ENCODE measurements around the gene GUCY1A1. TPM values are rescaled to one million over a fixed set of nuclear protein-coding genes. Genes with fewer than 3 reads are reported as not detected.

GUCY1A1 gene
- total RNA-seq, 3 donors from 2014 or later, result 7.4 to 213 (median 18.8) TPM

DNA sequence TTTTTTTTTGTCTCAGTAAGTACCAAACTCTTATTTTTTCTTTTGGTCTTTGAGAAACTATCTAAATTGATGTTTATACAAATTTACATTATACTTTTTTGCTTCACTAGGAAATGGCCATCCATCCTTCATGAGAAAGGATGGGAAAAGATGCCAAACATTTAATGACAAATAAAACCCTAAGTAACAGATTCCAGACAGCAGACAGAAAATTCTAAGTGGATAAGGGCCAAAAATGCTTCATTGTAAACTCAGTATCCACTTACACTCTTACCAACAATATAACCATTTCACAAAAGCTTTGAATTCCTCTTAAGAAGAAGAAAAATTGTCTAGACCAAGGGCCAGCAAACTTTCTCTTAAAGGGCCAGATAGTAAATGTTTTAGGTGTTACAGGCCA lies 95.7 kb downstream of the GUCY1A1 start:
- H3K4me3 ChIP-seq, result no peak overlapping the region
- H3K4me1 ChIP-seq (ENCODE audit: low read depth), result no peaks in the 10 kb centered on the region
- intact Hi-C loops (cut with DNase I, micrococcal nuclease), result no loop called here
- ATAC-seq (no peak), DNase-seq (no peak)
- no peaks in the 10 kb centered on the region for H3K9me3 ChIP-seq
- TF ChIP-seq, protein P1, sequence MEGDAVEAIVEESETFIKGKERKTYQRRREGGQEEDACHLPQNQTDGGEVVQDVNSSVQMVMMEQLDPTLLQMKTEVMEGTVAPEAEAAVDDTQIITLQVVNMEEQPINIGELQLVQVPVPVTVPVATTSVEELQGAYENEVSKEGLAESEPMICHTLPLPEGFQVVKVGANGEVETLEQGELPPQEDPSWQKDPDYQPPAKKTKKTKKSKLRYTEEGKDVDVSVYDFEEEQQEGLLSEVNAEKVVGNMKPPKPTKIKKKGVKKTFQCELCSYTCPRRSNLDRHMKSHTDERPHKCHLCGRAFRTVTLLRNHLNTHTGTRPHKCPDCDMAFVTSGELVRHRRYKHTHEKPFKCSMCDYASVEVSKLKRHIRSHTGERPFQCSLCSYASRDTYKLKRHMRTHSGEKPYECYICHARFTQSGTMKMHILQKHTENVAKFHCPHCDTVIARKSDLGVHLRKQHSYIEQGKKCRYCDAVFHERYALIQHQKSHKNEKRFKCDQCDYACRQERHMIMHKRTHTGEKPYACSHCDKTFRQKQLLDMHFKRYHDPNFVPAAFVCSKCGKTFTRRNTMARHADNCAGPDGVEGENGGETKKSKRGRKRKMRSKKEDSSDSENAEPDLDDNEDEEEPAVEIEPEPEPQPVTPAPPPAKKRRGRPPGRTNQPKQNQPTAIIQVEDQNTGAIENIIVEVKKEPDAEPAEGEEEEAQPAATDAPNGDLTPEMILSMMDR (IDR thresholded peaks at IDR 0.05), result no peak
- no peaks in the 10 kb centered on the region for H3K36me3 ChIP-seq (ENCODE audit: low read depth)

DNA sequence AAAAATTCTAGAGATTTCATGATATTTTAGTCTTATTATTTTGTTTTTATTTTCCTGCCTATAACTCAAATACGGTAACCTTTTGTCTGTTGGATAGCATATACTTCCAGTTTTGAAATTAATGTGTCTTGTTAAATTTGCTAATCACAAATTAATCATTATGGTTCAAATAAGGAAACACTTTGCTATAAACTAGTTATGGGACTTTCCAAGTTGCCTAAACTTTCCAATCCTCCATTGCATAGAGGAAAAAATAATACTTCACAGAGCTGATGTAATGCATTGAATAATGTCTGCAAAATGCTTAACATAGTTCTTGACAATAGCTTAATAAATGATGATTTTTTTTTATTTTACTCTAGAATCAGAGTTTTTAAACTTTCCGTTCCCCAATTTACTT lies 96.9 kb downstream of the GUCY1A1 start:
- no peak for ATAC-seq
- intact Hi-C loops (cut with DNase I, micrococcal nuclease), result no loop called here
- TF ChIP-seq, protein P1 (IDR thresholded peaks at IDR 0.05), result no peak
- Histone ChIP-seq H3K9me3 (no peaks in the 10 kb centered on the region), H3K4me1 (ENCODE audit: low read depth) (no peaks in the 10 kb centered on the region), H3K4me3 (no peak overlapping the region), H3K36me3 (ENCODE audit: low read depth) (no peaks in the 10 kb centered on the region)
- DNase-seq, result no peak

DNA sequence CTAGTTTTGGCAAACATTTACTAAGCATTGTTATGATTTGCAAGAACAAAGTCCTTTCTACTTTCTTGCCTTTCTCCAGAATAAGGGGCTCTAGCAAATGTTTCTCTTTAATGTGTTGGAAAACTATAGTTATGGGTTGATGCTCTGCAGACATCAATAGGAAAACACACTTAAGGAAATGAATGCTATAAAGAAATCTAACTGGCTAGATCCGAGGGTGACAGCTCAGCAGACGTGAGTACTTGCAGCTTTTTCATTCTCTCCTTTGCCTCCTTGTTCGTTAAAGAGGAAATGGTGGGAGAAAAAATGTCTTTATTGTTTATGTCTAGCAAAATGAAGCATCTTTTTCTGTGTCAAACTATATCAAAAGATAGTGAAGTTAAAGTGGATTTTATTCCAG lies 98.5 kb downstream of the GUCY1A1 start:
- intact Hi-C loops (cut with DNase I, micrococcal nuclease), result no loop called here
- no peaks in the 10 kb centered on the region for H3K36me3 ChIP-seq (ENCODE audit: low read depth)
- no peaks in the 10 kb centered on the region for H3K9me3 ChIP-seq
- H3K4me3 ChIP-seq, result no peak overlapping the region
- ATAC-seq (no peak), DNase-seq (no peak)
- TF ChIP-seq, protein P1 (IDR thresholded peaks at IDR 0.05), result no peak
- no peaks in the 10 kb centered on the region for H3K4me1 ChIP-seq (ENCODE audit: low read depth)

DNA sequence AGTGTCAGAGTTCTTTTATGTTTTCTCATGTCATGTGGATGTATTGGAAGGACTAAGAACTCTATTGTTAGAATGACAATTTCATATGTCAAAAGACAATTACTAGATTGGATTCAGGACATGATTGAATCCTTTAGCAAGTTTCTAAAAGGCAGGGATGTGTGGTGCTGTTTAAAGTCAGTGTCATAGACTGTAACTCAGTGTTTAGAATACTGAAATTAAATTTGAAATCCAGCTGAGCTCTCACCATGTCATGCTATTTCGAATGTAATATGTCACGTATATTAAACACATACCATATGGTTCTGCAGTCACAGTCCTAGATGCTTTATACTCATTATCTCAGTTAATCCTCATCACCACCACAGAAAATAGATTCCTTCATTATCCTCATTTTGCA lies 100.0 kb downstream of the GUCY1A1 start:
- intact Hi-C loops (cut with DNase I, micrococcal nuclease), result no loop called here
- DNase-seq (no peak), ATAC-seq (no peak)
- Histone ChIP-seq H3K36me3 (ENCODE audit: low read depth) (no peaks in the 10 kb centered on the region), H3K9me3 (no peaks in the 10 kb centered on the region), H3K4me3 (no peak overlapping the region), H3K4me1 (ENCODE audit: low read depth) (no peaks in the 10 kb centered on the region)
- TF ChIP-seq, protein P1 (IDR thresholded peaks at IDR 0.05), result no peak

DNA sequence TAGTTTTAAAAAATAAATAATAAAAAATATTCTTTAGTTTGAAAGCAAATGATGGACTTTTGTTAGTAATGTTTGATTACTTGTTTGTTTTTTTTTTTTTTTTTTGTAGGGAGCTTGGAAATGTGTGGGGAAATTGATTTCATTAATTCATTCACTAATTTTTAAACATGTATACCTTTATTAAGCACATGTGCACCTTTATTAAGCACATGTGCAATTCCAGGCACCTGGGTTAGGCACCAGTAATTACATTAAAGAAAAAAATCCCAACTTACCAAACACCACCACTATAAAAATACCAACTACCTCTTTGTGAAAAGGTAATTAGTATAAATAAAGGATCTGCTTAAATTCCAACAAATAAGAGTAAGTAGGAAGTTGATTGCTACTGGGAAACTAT lies 101.7 kb downstream of the GUCY1A1 start:
- ATAC-seq, result no peak
- no peak for DNase-seq
- Histone ChIP-seq H3K36me3 (ENCODE audit: low read depth) (no peaks in the 10 kb centered on the region), H3K9me3 (no peaks in the 10 kb centered on the region), H3K4me3 (no peak overlapping the region), H3K4me1 (ENCODE audit: low read depth) (no peaks in the 10 kb centered on the region)
- intact Hi-C loops (cut with DNase I, micrococcal nuclease), result no loop called here
- TF ChIP-seq, protein P1 (IDR thresholded peaks at IDR 0.05), result no peak

DNA sequence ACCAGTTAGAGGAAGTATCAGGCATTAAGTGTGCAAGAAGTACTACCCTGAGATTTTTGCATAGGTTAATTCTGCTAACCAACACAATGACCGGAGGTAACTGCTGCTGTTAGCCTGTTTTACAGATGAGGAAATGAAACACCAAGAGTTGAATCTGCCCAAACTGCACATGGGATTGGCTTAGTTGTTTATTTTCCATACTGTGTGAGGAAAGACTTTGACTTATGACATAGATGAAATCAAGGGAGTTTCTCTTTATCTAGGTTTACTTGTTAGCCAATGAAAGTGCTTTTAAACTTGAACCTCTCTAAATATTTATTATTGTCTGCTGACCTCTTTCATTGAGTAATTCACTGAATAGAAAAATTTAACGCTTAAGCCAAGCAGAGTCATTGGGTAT lies 102.4 kb downstream of the GUCY1A1 start:
- no peak overlapping the region for H3K4me3 ChIP-seq
- ATAC-seq (peak; percentile 46), DNase-seq (peak in 1 of 3 donors; percentile 7)
- H3K4me1 ChIP-seq (ENCODE audit: low read depth), result no peaks in the 10 kb centered on the region
- intact Hi-C loops (cut with DNase I, micrococcal nuclease), result no loop called here
- no peaks in the 10 kb centered on the region for H3K9me3 ChIP-seq
- TF ChIP-seq, protein P1 (IDR thresholded peaks at IDR 0.05), result no peak
- no peaks in the 10 kb centered on the region for H3K36me3 ChIP-seq (ENCODE audit: low read depth)

Measured in mucosa of descending colon (tissue), 3 donors.